Measurements from ENCODE around the gene EXOC4.

Gene EXOC4

DNA sequence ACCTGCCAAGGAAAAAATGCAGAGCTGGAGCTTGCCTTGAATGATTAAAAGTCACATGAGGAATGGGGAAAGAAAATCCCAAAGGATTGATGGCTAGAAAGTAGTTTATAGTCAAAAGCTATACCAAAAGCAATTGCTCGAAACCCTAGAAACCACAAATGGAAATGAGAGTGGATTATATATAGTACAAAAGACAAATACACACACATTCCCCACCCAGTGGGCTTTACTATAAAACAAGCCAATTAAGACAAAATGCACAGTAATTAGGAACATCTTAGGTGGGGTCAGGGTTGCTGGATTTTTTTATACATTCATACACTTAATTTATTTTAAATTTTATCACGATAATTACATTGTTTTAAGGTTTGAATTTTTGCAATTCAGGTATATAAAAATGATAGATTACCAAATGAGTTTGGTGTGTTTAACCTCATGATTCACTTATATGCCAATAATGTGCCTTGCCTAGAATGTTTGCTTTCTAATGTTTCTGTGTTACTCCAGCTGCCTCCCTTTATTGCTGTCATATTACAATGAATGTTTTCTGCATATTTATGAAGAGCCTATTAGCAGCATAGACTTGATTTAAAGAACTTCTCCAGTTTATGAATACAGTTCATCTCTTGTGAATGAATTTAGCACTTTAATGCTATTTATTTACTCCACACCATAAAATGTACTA lies 421.3 kb downstream of the EXOC4 start:
- DNase-seq (ENCODE audit: low spot score): no peak
- Histone ChIP-seq H3K4me3 (no peak overlapping the region), H3K27ac (no peak overlapping the region)
- TF ChIP-seq, protein P1, sequence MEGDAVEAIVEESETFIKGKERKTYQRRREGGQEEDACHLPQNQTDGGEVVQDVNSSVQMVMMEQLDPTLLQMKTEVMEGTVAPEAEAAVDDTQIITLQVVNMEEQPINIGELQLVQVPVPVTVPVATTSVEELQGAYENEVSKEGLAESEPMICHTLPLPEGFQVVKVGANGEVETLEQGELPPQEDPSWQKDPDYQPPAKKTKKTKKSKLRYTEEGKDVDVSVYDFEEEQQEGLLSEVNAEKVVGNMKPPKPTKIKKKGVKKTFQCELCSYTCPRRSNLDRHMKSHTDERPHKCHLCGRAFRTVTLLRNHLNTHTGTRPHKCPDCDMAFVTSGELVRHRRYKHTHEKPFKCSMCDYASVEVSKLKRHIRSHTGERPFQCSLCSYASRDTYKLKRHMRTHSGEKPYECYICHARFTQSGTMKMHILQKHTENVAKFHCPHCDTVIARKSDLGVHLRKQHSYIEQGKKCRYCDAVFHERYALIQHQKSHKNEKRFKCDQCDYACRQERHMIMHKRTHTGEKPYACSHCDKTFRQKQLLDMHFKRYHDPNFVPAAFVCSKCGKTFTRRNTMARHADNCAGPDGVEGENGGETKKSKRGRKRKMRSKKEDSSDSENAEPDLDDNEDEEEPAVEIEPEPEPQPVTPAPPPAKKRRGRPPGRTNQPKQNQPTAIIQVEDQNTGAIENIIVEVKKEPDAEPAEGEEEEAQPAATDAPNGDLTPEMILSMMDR (IDR thresholded peaks at IDR 0.05): no peak

DNA sequence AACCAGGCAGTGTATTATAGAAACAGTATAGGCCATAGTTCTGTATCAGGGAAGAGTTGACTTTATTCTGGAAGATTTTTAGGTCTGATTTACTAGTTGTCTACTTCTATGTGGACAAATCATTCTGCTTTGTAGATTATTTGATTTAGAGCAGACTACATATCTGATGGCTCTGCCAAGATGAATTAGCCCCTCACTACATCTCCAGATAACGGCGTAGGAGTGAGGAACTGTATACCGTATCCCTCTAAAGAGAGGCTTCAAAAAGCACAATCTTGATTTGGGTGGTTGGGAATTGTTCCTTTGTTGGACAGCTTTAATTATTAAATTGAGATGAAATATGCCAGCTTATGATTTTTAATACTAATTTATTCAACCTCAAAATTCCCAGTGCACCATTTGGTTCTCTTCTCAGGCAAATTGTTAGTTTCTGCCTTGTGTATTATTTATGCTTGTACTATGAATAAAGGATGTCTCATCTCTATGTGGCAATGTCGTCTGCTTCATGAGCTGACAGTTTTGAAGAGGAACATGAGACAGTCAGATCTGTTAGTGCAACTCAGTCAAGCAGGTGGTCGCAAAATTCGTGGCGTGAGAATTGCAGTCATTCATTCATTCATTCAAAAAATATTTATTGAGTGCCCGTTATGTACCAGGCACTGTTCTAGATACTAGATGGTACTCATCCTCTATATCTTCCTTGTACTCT lies 422.8 kb downstream of the EXOC4 start:
- no peak for DNase-seq (ENCODE audit: low spot score)
- H3K27ac ChIP-seq: no peak overlapping the region
- TF ChIP-seq, protein P1 (IDR thresholded peaks at IDR 0.05): no peak
- H3K4me3 ChIP-seq: no peak overlapping the region

DNA sequence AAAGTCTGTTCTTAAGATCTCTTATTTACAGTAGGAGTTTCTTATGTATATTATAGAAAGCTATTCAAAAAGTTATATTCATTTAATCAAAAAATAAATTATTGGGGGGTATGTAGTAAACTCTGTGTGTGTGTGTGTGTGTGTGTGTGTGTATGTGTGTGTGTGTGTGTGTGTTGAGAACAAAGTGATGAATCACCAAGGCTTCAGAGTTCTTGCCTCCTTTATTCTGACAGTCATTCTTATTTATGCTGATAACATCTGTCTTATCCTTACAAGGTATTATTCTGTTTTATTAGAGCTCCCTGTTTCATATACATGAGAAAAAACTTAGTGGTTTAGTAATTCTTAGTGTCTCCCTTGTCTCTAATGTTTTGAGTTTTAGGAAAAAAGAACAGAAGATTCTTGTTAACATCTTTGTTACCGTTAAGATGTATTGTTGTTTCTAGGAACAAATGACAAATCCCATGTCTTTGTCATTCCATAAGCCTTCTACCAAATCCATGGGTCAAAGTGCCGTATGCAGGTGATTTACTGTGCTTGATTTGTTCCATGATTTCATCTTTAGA lies 424.0 kb downstream of the EXOC4 start:
- no peak for DNase-seq (ENCODE audit: low spot score)
- H3K27ac ChIP-seq: no peak overlapping the region
- TF ChIP-seq, protein P1 (IDR thresholded peaks at IDR 0.05): no peak

DNA sequence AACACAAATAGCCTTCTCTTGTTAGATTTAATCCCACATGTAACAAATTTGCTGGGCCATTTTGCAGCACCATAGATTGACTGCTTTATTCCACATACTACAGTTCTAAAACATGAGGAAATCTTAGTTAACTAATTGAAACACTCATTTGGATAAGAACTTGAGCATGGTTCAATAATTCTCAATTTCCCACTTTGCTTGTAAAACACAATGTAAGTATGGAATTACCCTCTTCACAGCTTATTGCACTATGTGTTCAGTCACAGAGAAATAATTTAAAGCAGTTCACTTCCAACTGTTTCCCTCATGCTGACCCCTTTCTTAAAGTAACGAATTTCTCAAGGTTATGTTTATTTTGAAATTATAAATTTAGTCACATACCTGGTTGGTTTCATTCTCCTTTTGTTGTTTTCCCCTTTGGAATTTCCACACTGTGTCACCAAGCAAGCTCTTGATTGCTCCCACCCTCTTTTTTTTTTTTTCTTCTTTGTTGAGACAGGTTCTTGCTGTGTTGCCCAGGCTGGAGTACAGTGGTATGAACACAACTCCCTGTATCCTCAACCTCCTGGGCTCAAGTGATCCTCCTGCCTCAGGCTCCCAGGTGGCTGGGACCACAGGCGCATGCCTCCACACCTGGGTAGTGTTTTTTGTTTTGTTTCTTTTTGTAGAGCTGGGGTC lies 425.4 kb downstream of the EXOC4 start:
- no peak for DNase-seq (ENCODE audit: low spot score)
- TF ChIP-seq, protein P1 (IDR thresholded peaks at IDR 0.05): no peak
- Histone ChIP-seq H3K4me3 (no peak overlapping the region), H3K27ac (no peak overlapping the region)

More for the DNA sequence above, 424.0 kb downstream of the EXOC4 start:
- H3K4me3 ChIP-seq: no peak overlapping the region

DNA sequence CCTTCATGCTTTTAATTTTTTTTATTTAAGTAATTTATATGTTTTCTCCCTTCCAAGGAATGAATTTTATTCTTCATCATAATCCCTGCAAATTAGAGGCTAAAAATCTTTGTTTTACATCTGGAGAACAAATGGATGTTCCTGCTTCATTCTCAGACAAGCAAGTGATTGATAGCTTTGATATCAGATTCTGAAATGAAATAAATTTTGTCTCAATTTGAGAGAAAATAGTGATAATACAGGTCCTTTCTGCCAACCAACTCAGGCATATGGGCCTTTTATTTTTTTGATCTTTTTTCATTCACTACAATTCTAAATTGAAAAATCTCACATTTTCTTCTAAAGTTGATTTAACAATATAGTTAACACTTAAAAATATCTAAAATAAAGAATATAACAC lies 427.1 kb downstream of the EXOC4 start:
- DNase-seq (ENCODE audit: low spot score): no peak
- Histone ChIP-seq H3K27ac (no peak overlapping the region), H3K4me3 (no peak overlapping the region)
- TF ChIP-seq, protein P1 (IDR thresholded peaks at IDR 0.05): no peak

DNA sequence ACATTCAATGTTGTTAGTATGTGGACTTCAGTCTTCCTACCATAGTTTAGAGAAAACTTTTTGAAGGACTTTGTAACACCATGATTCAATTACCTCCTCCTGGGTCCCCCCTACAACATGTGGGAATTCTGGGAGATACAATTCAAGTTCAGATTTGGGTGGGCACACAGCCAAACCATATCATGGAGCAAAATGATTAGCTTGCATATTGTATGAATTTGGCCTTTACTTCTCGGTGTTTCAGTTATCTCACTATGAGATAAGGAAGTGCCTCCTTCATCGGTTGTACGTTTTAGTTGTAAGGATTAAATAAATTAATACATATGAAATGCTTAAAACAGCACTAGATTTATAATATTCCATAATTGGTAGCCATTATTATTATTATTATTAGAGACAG lies 428.7 kb downstream of the EXOC4 start:
- no peak for DNase-seq (ENCODE audit: low spot score)
- Histone ChIP-seq H3K4me3 (no peak overlapping the region), H3K27ac (no peak overlapping the region)
- TF ChIP-seq, protein P1 (IDR thresholded peaks at IDR 0.05): no peak

Data from coronary artery (tissue), 2 donors.